Measurements from ENCODE around the gene KDM1A. TPM values are rescaled to one million over a fixed set of nuclear protein-coding genes. Genes with fewer than 3 reads are reported as not detected.

Gene KDM1A
- total RNA-seq, 1 experiment from 2014 or later = 72.3 TPM

DNA sequence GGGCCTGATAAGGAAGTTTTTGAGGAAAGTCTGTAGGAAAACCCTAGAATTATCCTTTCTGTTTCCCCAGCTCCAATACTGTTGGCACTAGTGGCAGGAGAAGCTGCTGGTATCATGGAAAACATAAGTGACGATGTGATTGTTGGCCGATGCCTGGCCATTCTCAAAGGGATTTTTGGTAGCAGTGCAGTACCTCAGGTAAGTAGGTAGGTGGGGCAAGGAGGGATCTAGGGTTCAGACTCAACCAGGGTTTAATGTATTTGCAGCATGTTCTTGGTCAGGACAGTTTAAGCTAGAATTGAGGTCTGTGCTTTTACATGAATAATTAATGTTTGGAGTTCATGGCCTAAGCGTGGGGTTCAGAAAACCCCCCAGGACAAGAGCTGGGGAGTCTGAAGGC is 62.1 kb downstream of the KDM1A start:
- ChIA-PET POLR2A (interaction anchor here (0.7 to 2.3 kb wide), 5 partner anchors 9 to 1817 kb away, joined by 3 to 8 read pairs (median 4); no protein-coding TSS in a partner anchor), CTCF (interaction anchor here (0.6 to 2.6 kb wide), 8 partner anchors 8 to 556 kb away, joined by 3 to 17 read pairs (median 4); no protein-coding TSS in a partner anchor)
- Mint-ChIP-seq H3K4me3 (ENCODE audit: unreplicated experiment) (no peak overlapping the region), H3K36me3 (ENCODE audit: insufficient read depth, unreplicated experiment) (peaks cover 98% of the 10 kb centered on the region), H3K27ac (ENCODE audit: low read depth, unreplicated experiment) (no peak overlapping the region), H3K4me1 (ENCODE audit: insufficient read depth, unreplicated experiment) (peaks cover 19% of the 10 kb centered on the region), H3K27me3 (ENCODE audit: insufficient read depth, unreplicated experiment) (no peaks in the 10 kb centered on the region), H3K9me3 (ENCODE audit: unreplicated experiment) (no peaks in the 10 kb centered on the region)
- no TSS peak for BruUV-seq (replicated peaks)
- TF ChIP-seq, protein P1, sequence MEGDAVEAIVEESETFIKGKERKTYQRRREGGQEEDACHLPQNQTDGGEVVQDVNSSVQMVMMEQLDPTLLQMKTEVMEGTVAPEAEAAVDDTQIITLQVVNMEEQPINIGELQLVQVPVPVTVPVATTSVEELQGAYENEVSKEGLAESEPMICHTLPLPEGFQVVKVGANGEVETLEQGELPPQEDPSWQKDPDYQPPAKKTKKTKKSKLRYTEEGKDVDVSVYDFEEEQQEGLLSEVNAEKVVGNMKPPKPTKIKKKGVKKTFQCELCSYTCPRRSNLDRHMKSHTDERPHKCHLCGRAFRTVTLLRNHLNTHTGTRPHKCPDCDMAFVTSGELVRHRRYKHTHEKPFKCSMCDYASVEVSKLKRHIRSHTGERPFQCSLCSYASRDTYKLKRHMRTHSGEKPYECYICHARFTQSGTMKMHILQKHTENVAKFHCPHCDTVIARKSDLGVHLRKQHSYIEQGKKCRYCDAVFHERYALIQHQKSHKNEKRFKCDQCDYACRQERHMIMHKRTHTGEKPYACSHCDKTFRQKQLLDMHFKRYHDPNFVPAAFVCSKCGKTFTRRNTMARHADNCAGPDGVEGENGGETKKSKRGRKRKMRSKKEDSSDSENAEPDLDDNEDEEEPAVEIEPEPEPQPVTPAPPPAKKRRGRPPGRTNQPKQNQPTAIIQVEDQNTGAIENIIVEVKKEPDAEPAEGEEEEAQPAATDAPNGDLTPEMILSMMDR (IDR thresholded peaks at IDR 0.05; ENCODE audit: unreplicated experiment) = no peak
- no peak for DNase-seq (ENCODE audit: unreplicated experiment)
- intact Hi-C loops (cut with micrococcal nuclease) = loop anchor here (5.0 kb wide), 1 partner anchor 104 kb away; no protein-coding TSS in a partner anchor

DNA sequence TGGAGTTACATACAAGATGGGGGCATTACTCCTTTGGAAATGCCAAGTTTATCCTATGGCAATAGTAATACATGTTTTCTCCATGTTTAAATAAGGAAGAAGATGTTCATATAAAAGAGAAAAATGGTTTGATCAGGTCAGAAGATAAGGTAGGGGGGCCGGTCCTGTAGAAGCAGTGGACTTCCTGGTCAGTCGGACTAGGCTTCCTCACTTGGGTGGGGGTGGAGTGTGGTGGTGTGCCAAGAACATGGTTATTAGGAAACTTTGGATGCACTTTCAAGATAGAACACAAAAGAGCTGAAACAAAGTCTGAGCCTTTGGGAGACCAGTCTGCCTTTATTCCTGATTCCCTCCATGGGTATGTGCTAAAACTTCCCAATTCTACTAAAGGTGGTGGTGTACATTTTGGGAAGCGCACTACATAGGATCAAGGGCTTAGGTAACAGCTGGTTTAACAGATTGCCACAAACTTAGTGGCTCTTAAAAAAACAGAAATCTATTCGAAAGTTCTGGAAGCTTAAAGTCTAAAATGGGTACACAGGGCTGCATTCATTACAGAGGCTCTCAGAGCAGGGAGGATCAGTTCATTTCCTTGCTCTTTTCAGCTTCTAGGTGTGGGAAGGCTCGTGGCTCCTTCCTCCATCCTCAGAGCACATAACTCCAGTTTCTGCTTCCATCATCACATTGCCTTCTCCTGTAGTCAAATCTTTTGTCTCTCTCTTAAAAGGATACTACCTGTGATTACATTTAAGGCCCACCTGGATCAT is 64.6 kb downstream of the KDM1A start:
- TF ChIP-seq, protein P1 (IDR thresholded peaks at IDR 0.05; ENCODE audit: unreplicated experiment) = no peak
- Mint-ChIP-seq H3K36me3 (ENCODE audit: insufficient read depth, unreplicated experiment) (peaks cover 86% of the 10 kb centered on the region), H3K27ac (ENCODE audit: low read depth, unreplicated experiment) (no peak overlapping the region), H3K4me3 (ENCODE audit: unreplicated experiment) (no peak overlapping the region), H3K27me3 (ENCODE audit: insufficient read depth, unreplicated experiment) (no peaks in the 10 kb centered on the region), H3K4me1 (ENCODE audit: insufficient read depth, unreplicated experiment) (peaks cover 19% of the 10 kb centered on the region), H3K9me3 (ENCODE audit: unreplicated experiment) (no peaks in the 10 kb centered on the region)
- DNase-seq (ENCODE audit: unreplicated experiment) = no peak
- intact Hi-C loops (cut with micrococcal nuclease) = loop anchor here (5.0 kb wide), 1 partner anchor 107 kb away; no protein-coding TSS in a partner anchor
- no TSS peak for BruUV-seq (replicated peaks)
- ChIA-PET POLR2A (interaction anchor here (0.8 to 1.5 kb wide), 4 partner anchors 15 to 40 kb away, joined by 3 to 5 read pairs (median 4); no protein-coding TSS in a partner anchor), CTCF (interaction anchor here (2.1 kb wide), 1 partner anchor 100 kb away, joined by 21 read pairs; no protein-coding TSS in a partner anchor)

DNA sequence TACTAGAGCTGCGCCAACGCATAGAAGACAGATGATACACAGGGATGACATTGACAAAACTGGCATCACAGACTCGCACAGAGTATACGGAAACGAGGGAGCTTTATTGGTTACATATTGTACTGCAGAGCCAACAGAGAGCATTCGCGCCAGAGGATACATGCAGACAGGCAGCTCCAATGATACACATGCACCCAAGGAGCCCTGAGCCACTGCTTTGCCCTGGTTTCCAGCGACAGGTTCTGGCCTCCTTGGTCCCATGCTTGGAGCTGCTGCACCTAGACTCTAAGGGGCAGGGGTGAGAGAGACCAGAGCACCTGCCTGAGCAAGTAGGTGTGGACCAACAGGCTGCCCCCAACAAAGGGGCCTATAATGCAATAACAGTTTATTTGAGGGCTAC is 65.6 kb downstream of the KDM1A start:
- Mint-ChIP-seq H3K27ac (ENCODE audit: low read depth, unreplicated experiment) (no peak overlapping the region), H3K36me3 (ENCODE audit: insufficient read depth, unreplicated experiment) (peaks cover 84% of the 10 kb centered on the region), H3K9me3 (ENCODE audit: unreplicated experiment) (no peaks in the 10 kb centered on the region), H3K4me1 (ENCODE audit: insufficient read depth, unreplicated experiment) (peaks cover 11% of the 10 kb centered on the region), H3K4me3 (ENCODE audit: unreplicated experiment) (no peak overlapping the region), H3K27me3 (ENCODE audit: insufficient read depth, unreplicated experiment) (no peaks in the 10 kb centered on the region)
- DNase-seq (ENCODE audit: unreplicated experiment) = no peak
- intact Hi-C loops (cut with micrococcal nuclease) = loop anchor here (5.0 kb wide), 1 partner anchor 108 kb away; no protein-coding TSS in a partner anchor
- ChIA-PET POLR2A (interaction anchor here (1.5 kb wide), 1 partner anchor 18 kb away, joined by 5 read pairs; no protein-coding TSS in a partner anchor), CTCF (interaction anchor here (0.9 to 2.1 kb wide), 5 partner anchors 9 to 108 kb away, joined by 3 to 21 read pairs (median 6); no protein-coding TSS in a partner anchor)
- TF ChIP-seq, protein P1 (IDR thresholded peaks at IDR 0.05; ENCODE audit: unreplicated experiment) = no peak
- TSS peak; percentile 1 for BruUV-seq (replicated peaks)

DNA sequence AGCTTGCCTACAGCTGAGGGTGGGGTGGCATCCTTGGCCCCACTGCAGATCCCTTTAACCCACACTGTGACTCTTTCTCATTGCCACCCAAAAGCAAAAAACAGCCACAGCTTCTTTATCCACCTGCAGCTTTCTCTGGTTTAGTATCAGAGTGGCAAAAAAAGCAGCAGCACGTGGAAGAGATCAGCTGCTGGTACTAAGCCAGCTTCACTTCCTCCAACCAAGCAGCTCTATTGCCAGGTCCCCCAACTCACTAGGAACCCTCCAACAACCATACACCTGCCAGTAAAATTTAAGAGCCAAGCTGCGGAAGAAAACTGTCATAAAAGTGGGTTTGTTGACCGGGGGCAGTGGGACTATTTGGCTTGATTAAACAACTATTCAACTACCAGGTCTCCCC is 66.4 kb downstream of the KDM1A start:
- ChIA-PET POLR2A (interaction anchor here (0.7 to 1.0 kb wide), 2 partner anchors 62 to 382 kb away, joined by 3 read pairs; no protein-coding TSS in a partner anchor), CTCF (interaction anchor here (0.6 to 2.1 kb wide), 6 partner anchors 8 to 109 kb away, joined by 3 to 21 read pairs (median 4); no protein-coding TSS in a partner anchor)
- DNase-seq (ENCODE audit: unreplicated experiment) = no peak
- H3K4me3 Mint-ChIP-seq (ENCODE audit: unreplicated experiment) = no peak overlapping the region
- BruUV-seq (replicated peaks) = no TSS peak
- H3K27ac Mint-ChIP-seq (ENCODE audit: low read depth, unreplicated experiment) = no peak overlapping the region
- intact Hi-C loops (cut with micrococcal nuclease) = no loop called here
- H3K4me1 Mint-ChIP-seq (ENCODE audit: insufficient read depth, unreplicated experiment) = peaks cover 6% of the 10 kb centered on the region
- no peaks in the 10 kb centered on the region for H3K9me3 Mint-ChIP-seq (ENCODE audit: unreplicated experiment)
- H3K27me3 Mint-ChIP-seq (ENCODE audit: insufficient read depth, unreplicated experiment) = no peaks in the 10 kb centered on the region
- H3K36me3 Mint-ChIP-seq (ENCODE audit: insufficient read depth, unreplicated experiment) = peaks cover 77% of the 10 kb centered on the region
- TF ChIP-seq, protein P1 (IDR thresholded peaks at IDR 0.05; ENCODE audit: unreplicated experiment) = no peak
